PFSK-1 (cell line): ENCODE data around the gene LIN9.

ENCODE experiments used
- FOXP2 ChIP-seq: optimal IDR thresholded peaks from 2 replicates; pipeline ENCODE3; 2011; ENCODE audit warnings: borderline replicate concordance, control low read depth, inconsistent platforms; ENCODE audit not compliant: insufficient read depth; ENCODE audit errors: extremely low read length, extremely low read depth
- POLR2AphosphoS5 ChIP-seq: IDR thresholded peaks from 2 replicates; pipeline ENCODE4 v1.6.1; 2012; ENCODE audit warnings: low read depth, mild to moderate bottlenecking, control low read depth, low read length, moderate library complexity
- SIN3A ChIP-seq: IDR thresholded peaks from 2 replicates; pipeline ENCODE4 v1.6.1; 2012; ENCODE audit warnings: mild to moderate bottlenecking, low read length, moderate library complexity, borderline replicate concordance; ENCODE audit not compliant: insufficient read depth
- TAF1 ChIP-seq: IDR thresholded peaks from 2 replicates; pipeline ENCODE4 v1.6.1; 2012; ENCODE audit warnings: low read length, control low read depth, borderline replicate concordance; ENCODE audit not compliant: insufficient read depth
- TF ChIP-seq, protein P1 (sequence below), 2 experiments: IDR thresholded peaks; 2 replicates each; pipeline versions ENCODE4 v1.6.1 to v1.8.0; 2011 to 2012; ENCODE audit warnings: low read depth in 2 of 2, low read length in 2 of 2, control low read depth in 1 of 2, inconsistent platforms in 1 of 2, mild to moderate bottlenecking in 1 of 2, moderate library complexity in 1 of 2; ENCODE audit not compliant: insufficient read depth in 1 of 2

DNA sequence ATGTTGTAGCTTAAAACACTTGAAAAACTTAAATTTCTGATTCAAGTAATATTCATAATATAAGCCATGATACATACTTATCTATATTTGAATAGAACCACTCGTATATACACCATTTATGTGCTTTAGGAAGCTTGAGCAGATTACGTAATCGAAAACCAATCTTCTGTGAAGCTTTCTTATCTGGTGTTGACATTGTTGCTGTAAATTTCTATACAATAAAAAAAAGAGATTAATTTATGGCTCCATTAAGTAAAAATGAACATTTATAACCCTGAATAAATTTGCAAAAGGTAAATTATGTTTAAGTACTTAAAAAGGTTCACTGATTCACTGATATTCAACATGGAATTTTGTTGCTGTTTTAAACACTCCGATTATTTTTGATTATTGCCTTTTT is 21.4 kb downstream of the LIN9 start:
- TF ChIP-seq TAF1: no peak
- no peak for TF ChIP-seq POLR2AphosphoS5
- TF ChIP-seq, protein P1, sequence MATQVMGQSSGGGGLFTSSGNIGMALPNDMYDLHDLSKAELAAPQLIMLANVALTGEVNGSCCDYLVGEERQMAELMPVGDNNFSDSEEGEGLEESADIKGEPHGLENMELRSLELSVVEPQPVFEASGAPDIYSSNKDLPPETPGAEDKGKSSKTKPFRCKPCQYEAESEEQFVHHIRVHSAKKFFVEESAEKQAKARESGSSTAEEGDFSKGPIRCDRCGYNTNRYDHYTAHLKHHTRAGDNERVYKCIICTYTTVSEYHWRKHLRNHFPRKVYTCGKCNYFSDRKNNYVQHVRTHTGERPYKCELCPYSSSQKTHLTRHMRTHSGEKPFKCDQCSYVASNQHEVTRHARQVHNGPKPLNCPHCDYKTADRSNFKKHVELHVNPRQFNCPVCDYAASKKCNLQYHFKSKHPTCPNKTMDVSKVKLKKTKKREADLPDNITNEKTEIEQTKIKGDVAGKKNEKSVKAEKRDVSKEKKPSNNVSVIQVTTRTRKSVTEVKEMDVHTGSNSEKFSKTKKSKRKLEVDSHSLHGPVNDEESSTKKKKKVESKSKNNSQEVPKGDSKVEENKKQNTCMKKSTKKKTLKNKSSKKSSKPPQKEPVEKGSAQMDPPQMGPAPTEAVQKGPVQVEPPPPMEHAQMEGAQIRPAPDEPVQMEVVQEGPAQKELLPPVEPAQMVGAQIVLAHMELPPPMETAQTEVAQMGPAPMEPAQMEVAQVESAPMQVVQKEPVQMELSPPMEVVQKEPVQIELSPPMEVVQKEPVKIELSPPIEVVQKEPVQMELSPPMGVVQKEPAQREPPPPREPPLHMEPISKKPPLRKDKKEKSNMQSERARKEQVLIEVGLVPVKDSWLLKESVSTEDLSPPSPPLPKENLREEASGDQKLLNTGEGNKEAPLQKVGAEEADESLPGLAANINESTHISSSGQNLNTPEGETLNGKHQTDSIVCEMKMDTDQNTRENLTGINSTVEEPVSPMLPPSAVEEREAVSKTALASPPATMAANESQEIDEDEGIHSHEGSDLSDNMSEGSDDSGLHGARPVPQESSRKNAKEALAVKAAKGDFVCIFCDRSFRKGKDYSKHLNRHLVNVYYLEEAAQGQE (IDR thresholded peaks at IDR 0.05; ENCODE audit: insufficient read depth in 1 of 2, low read depth in 2 of 2, low read length in 2 of 2): no peak
- TF ChIP-seq FOXP2: no peak
- TF ChIP-seq SIN3A: no peak
